NK-92 treated with Interleukin-12 subunit alpha and Interleukin-12 subunit beta, amount 100 ng/mL, for 24 hours (cell line): Measurements from ENCODE around the gene SULT1E1.

Experiments used
- DNase-seq: peaks from one replicate; lab custom pipeline; 2025; lab: John Stamatoyannopoulos, UW

The SULT1E1 gene

DNA sequence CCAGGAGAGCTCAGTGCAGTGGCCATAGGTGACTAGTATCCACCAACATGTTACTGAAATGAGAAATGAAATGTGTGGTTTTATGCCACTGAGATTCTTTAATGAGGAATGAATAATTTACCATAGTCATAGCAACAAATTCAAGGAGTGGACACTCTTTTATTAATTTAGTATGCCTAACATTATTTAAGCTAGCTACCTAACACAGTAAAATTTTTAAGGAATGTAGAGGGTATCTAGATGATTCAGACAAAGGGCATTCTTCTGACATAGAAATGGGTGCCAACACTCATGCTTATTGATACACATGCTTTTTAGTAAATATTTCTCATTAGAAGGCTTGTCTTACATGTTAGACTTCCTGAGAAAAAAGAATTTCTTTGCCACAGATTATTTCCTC, 66.2 kb downstream of the SULT1E1 start:
- no peak for DNase-seq
